PC-3 (cell line): ENCODE results near the gene XPNPEP1. TPM values are rescaled to one million over a fixed set of nuclear protein-coding genes. Genes with fewer than 3 reads are reported as not detected.

Source experiments
- ATAC-seq: fragments of 200-7000 bp; cut with Tn5 transposase; 2 replicates; pipeline ENCODE4 v1.9.1; 2020; ENCODE audit warnings: mild to moderate bottlenecking, moderate library complexity
- BruUV-seq: library from RNA; stranded (reverse); fragments of 400-500 nt; replicated peaks from 2 replicates; lab custom pipeline; 2021; lab: Mats Ljungman, UMichigan
- CTCF ChIA-PET: fragments of 300-600 bp; sonication (Branson Sonifier 250); formaldehyde crosslinking; loops from one replicate; lab custom pipeline; 2022; ENCODE audit warnings: antibody characterized with exemption; lab: Charles Lee
- POLR2A ChIA-PET: fragments of 300-600 bp; sonication (Branson Sonifier 250); formaldehyde crosslinking; loops from one replicate; lab custom pipeline; 2022; ENCODE audit warnings: antibody characterized with exemption; ENCODE audit not compliant: unreplicated experiment; lab: Charles Lee
- DNase-seq: peaks from one replicate; pipeline ENCODE4 v3.0.0-alpha.2; 2015
- H2AFZ ChIP-seq: fragments of 300-600 bp; sonication (generic); 2 replicates; pipeline ENCODE4 v1.6.0; 2016; ENCODE audit warnings: antibody characterized with exemption, low read length
- H3F3A ChIP-seq: fragments of 300-600 bp; sonication (generic); one replicate; pipeline ENCODE4 v1.6.0; 2017; ENCODE audit warnings: antibody characterized with exemption, low read length, control low read depth, mild to moderate bottlenecking; ENCODE audit not compliant: unreplicated experiment
- H3K27ac ChIP-seq: fragments of 300-600 bp; sonication (generic); 2 replicates; pipeline ENCODE4 v1.5.1; 2016; ENCODE audit warnings: mild to moderate bottlenecking, low read length
- H3K27me3 ChIP-seq: fragments of 300-600 bp; sonication (generic); 2 replicates; pipeline ENCODE4 v1.6.1; 2016; ENCODE audit warnings: low read length, mixed read lengths
- H3K36me3 ChIP-seq: fragments of 300-600 bp; sonication (generic); 2 replicates; pipeline ENCODE4 v1.6.1; 2016; ENCODE audit warnings: low read depth, mixed run types, low read length, mixed read lengths
- H3K4me1 ChIP-seq: fragments of 300-600 bp; sonication (generic); 2 replicates; pipeline ENCODE4 v1.5.1; 2016; ENCODE audit warnings: low read length; ENCODE audit not compliant: insufficient read depth
- H3K4me2 ChIP-seq: fragments of 300-600 bp; sonication (generic); 2 replicates; pipeline ENCODE4 v1.6.0; 2016; ENCODE audit warnings: low read length
- H3K4me3 ChIP-seq: fragments of 300-600 bp; sonication (generic); 2 replicates; pipeline ENCODE4 v1.5.1; 2016; ENCODE audit warnings: mild to moderate bottlenecking, low read length, mixed read lengths
- H3K79me2 ChIP-seq: fragments of 300-600 bp; sonication (generic); 2 replicates; pipeline ENCODE4 v1.6.1; 2017; ENCODE audit warnings: low read length, mixed read lengths
- H3K9ac ChIP-seq: fragments of 300-600 bp; sonication (generic); 2 replicates; pipeline ENCODE4 v1.6.0; 2016; ENCODE audit warnings: mild to moderate bottlenecking, low read length
- H3K9me2 ChIP-seq: fragments of 300-600 bp; sonication (generic); replicated peaks from 2 replicates; pipeline ENCODE4 v1.6.1; 2016; ENCODE audit warnings: mixed run types, low read length, mixed read lengths
- H3K9me3 ChIP-seq: fragments of 300-600 bp; sonication (generic); 2 replicates; pipeline ENCODE4 v1.6.1; 2016; ENCODE audit warnings: low read length, mixed read lengths
- H4K20me1 ChIP-seq: fragments of 300-600 bp; sonication (generic); 2 replicates; pipeline ENCODE4 v1.6.1; 2016; ENCODE audit warnings: low read length, mixed read lengths
- EZH2 ChIP-seq: fragments of 300-600 bp; sonication (generic); IDR thresholded peaks from one replicate; pipeline ENCODE4 v1.6.1; 2017; ENCODE audit warnings: antibody characterized with exemption, mild to moderate bottlenecking, low read length; ENCODE audit not compliant: unreplicated experiment
- EZH2phosphoT487 ChIP-seq: fragments of 300-600 bp; sonication (generic); IDR thresholded peaks from 2 replicates; pipeline ENCODE4 v1.6.1; 2018; ENCODE audit warnings: mild to moderate bottlenecking, antibody characterized with exemption, low read length, borderline replicate concordance
- intact Hi-C: fragments of 100-400 bp; cut with micrococcal nuclease; formaldehyde crosslinking; loops from 2 replicates; pipeline ENCODE4 v1.9.0; 2023
- total RNA-seq: library from RNA; depleted of rRNA; stranded (reverse); fragments of >200 nt; gene quantifications from 2 replicates; pipeline ENCODE4 v1.2.3, GENCODE V29; 2014
- TF ChIP-seq, protein P1 (sequence below): fragments of 300-600 bp; sonication (generic); conservative IDR thresholded peaks from 2 replicates; pipeline ENCODE4 v1.5.1; 2017; ENCODE audit warnings: antibody characterized with exemption, low read depth, mild to moderate bottlenecking, low read length

XPNPEP1 gene
- total RNA-seq, 1 experiment from 2014 or later: 77.3 TPM

DNA sequence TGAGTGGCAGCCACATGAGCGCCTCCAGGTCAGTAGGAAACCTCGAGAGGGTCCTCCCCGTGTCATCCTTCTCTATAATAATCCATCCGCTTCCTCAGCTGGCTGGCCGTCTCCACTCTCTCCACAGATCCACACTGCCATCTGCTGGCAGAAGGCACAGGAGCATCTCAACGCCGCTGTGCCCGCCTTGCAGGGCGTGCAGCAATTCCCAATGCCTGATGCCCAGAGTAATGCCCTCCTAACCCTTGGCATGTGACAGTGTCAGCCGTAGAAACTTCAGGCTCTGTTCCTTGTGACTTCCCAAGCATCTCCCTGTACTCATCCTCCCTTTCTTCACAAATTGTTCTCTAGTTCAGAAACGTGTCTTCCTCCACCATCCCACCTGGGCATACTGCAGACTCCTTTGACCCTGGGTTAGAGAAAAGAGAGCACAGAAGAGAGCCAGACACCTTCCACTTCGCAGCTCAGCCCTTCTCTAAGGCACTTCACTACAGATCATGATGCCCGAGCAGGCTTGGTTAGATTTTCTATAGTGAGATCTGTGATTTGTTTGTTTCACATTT, 70.8 kb downstream of the XPNPEP1 start:
- Histone ChIP-seq H3K27ac (no peak overlapping the region), H4K20me1 (no peaks in the 10 kb centered on the region), H2AFZ (peak overlapping the region; percentile 36; the same call in 1 of the 2 replicates), H3K4me2 (peak overlapping the region; percentile 15; the same call in 1 of the 2 replicates), H3K36me3 (no peaks in the 10 kb centered on the region), H3K9me2 (no peaks in the 10 kb centered on the region), H3K4me1 (no peaks in the 10 kb centered on the region), H3F3A (no peaks in the 10 kb centered on the region), H3K27me3 (no peaks in the 10 kb centered on the region), H3K4me3 (no peak overlapping the region), H3K9ac (no peak overlapping the region), H3K79me2 (no peaks in the 10 kb centered on the region), H3K9me3 (no peaks in the 10 kb centered on the region)
- peak; percentile 96 for ATAC-seq
- ChIA-PET POLR2A (no interaction called here), CTCF (no interaction called here)
- intact Hi-C loops: loop anchor here (10.0 kb wide), 1 partner anchor 398 kb away; no protein-coding TSS in a partner anchor
- DNase-seq: peak; percentile 85
- no peak for TF ChIP-seq EZH2
- TF ChIP-seq, protein P1, sequence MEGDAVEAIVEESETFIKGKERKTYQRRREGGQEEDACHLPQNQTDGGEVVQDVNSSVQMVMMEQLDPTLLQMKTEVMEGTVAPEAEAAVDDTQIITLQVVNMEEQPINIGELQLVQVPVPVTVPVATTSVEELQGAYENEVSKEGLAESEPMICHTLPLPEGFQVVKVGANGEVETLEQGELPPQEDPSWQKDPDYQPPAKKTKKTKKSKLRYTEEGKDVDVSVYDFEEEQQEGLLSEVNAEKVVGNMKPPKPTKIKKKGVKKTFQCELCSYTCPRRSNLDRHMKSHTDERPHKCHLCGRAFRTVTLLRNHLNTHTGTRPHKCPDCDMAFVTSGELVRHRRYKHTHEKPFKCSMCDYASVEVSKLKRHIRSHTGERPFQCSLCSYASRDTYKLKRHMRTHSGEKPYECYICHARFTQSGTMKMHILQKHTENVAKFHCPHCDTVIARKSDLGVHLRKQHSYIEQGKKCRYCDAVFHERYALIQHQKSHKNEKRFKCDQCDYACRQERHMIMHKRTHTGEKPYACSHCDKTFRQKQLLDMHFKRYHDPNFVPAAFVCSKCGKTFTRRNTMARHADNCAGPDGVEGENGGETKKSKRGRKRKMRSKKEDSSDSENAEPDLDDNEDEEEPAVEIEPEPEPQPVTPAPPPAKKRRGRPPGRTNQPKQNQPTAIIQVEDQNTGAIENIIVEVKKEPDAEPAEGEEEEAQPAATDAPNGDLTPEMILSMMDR: peak; percentile 87
- no TSS peak for BruUV-seq

DNA sequence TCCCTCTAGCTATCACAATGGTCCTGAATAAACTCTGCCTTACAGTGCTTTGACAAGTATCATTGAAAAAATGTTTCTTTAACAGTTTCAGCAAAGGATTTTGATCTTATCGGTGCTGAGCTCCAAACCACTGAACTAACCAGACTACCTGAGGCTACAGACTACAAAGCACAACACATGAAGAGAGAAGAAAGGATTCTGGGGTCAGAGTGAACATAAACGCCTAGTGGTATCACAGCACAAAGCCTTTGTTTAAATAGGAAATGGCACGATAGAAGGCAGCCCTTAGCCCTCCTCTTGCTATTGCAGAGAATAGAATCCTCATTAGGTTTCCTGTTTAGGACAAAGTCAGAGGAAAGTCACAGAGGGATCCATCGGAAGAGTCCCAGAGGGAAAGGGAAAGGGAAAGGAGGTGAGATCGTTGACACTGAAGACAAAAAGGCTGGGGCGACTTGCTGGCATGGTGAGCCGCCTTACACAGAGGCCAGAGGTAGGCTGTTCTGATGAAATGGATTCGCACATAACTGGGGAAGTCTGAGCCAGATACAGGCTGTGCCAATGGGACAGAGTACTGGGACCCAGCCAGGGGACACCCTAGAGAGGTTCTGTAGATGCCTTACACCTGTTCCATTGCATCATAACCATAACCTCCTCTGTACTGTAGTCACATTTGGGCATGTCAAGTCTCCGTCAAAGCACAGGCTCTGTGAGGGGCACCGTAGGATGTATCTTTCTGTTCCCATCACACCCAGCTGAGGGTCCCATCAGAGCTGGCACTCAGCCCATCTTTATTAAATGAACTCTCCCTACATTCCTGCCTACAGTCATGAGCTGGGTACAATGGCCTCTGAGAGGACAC, 71.5 kb downstream of the XPNPEP1 start:
- intact Hi-C loops: loop anchor here (10.0 kb wide), 1 partner anchor 397 kb away; no protein-coding TSS in a partner anchor

More for the DNA sequence above, 71.5 kb downstream of the XPNPEP1 start:
- H2AFZ ChIP-seq: peak overlapping the region; percentile 36; the same call in 1 of the 2 replicates
- no peak overlapping the region for H3K27ac ChIP-seq
- no peak for ATAC-seq
- no peaks in the 10 kb centered on the region for H4K20me1 ChIP-seq
- H3K9me2 ChIP-seq: no peaks in the 10 kb centered on the region
- no peak overlapping the region for H3K9ac ChIP-seq
- CTCF ChIA-PET: no interaction called here
- H3K27me3 ChIP-seq: no peaks in the 10 kb centered on the region
- TF ChIP-seq, protein P1: no peak
- no peak for TF ChIP-seq EZH2phosphoT487
- no peak for TF ChIP-seq EZH2
- no peaks in the 10 kb centered on the region for H3K9me3 ChIP-seq
- POLR2A ChIA-PET: no interaction called here
- no peaks in the 10 kb centered on the region for H3K4me1 ChIP-seq
- H3K79me2 ChIP-seq: no peaks in the 10 kb centered on the region
- no peak for DNase-seq
- peak overlapping the region; percentile 15; the same call in 1 of the 2 replicates for H3K4me2 ChIP-seq
- no peak overlapping the region for H3K4me3 ChIP-seq
- H3F3A ChIP-seq: no peaks in the 10 kb centered on the region
- no peaks in the 10 kb centered on the region for H3K36me3 ChIP-seq
- no TSS peak for BruUV-seq
